K562 (cell line): ENCODE data around the gene GRID2IP. TPM values are rescaled to one million over a fixed set of nuclear protein-coding genes. Genes with fewer than 3 reads are reported as not detected.

Experiments
- CHD1 ChIP-seq: fragments of 200-600 bp; sonication (generic); IDR thresholded peaks from one replicate; pipeline ENCODE4 v1.6.1; 2012; ENCODE audit warnings: mild to moderate bottlenecking, moderate library complexity, low read length, inconsistent platforms
- DIDO1 ChIP-seq: fragments of 450-650 bp; IDR thresholded peaks from 2 replicates; pipeline ENCODE4 v1.6.1; 2016; ENCODE audit warnings: low read depth, missing biosample characterization, missing genetic modification characterization
- ETS2 ChIP-seq: IDR thresholded peaks from 2 replicates; pipeline ENCODE4 v1.6.1; 2016; ENCODE audit warnings: borderline replicate concordance, missing genetic modification characterization, mild to moderate bottlenecking, moderate library complexity, missing compliant biosample characterization; ENCODE audit not compliant: poor library complexity, severe bottlenecking
- GABPB1 ChIP-seq: sonication (generic); formaldehyde crosslinking; IDR thresholded peaks from 2 replicates; pipeline ENCODE4 v1.8.0; 2022; ENCODE audit warnings: mild to moderate bottlenecking, missing genetic modification reagents
- PRPF4 ChIP-seq: fragments of 200-400 bp; formaldehyde crosslinking; IDR thresholded peaks from one replicate; pipeline ENCODE4 v1.6.1; 2017; ENCODE audit warnings: low read length, low read depth, mild to moderate bottlenecking; ENCODE audit not compliant: insufficient read depth, poor library complexity, severe bottlenecking
- TGIF2 ChIP-seq: sonication (generic); formaldehyde crosslinking; IDR thresholded peaks from 2 replicates; pipeline ENCODE4 v1.8.1; 2022; ENCODE audit warnings: mild to moderate bottlenecking, missing genetic modification reagents, moderate library complexity
- polyA plus RNA-seq, 8 experiments: library from polyadenylated mRNA; depleted of rRNA in 4 of 8; stranded (reverse) in 5 of 8; unstranded in 3 of 8; fragments of >200 nt; fragmentation: Nextera tagmentation in 2 of 8; fragmentation: Illumina TruSeq in 1 of 8; extraction: Ambion mirVana in 2 of 8; extraction: Trizol in 1 of 8; gene quantifications; 2 replicates each; pipeline versions ENCODE4 v1.2.1 to v1.2.3, GENCODE V29; 2011 to 2014; ENCODE audit warnings: inconsistent platforms in 1 of 8, missing spikeins in 1 of 8
- total RNA-seq, 7 experiments: library from RNA; depleted of rRNA in 6 of 7; stranded (reverse); fragments of >200 nt in 6 of 7; fragmentation: Illumina TruSeq in 2 of 7; extraction: Trizol in 2 of 7; gene quantifications; 2 replicates each; pipeline versions ENCODE4 v1.2.1 to v1.2.3, GENCODE V29; 2011 to 2021; ENCODE audit warnings: low replicate concordance in 1 of 7
- TF ChIP-seq, protein P1 (sequence below): sonication (generic); formaldehyde crosslinking; IDR thresholded peaks from 2 replicates; pipeline ENCODE4 v1.8.1; 2023; ENCODE audit warnings: missing genetic modification reagents, mild to moderate bottlenecking, borderline replicate concordance

The GRID2IP gene
- total and polyA plus RNA-seq, 9 of the 15 experiments (the other 6 are each of a cell fraction or from before 2014, with no cell fraction given) = not detected

- TF ChIP-seq GABPB1 (CRISPR knock-in tag) = no peak
- TF ChIP-seq TGIF2 (CRISPR knock-in tag) = no peak
- TF ChIP-seq CHD1 = no peak
- no peak for TF ChIP-seq DIDO1 (tag)
- no peak for TF ChIP-seq PRPF4
- TF ChIP-seq ETS2 (tag) = no peak
- TF ChIP-seq, protein P1, sequence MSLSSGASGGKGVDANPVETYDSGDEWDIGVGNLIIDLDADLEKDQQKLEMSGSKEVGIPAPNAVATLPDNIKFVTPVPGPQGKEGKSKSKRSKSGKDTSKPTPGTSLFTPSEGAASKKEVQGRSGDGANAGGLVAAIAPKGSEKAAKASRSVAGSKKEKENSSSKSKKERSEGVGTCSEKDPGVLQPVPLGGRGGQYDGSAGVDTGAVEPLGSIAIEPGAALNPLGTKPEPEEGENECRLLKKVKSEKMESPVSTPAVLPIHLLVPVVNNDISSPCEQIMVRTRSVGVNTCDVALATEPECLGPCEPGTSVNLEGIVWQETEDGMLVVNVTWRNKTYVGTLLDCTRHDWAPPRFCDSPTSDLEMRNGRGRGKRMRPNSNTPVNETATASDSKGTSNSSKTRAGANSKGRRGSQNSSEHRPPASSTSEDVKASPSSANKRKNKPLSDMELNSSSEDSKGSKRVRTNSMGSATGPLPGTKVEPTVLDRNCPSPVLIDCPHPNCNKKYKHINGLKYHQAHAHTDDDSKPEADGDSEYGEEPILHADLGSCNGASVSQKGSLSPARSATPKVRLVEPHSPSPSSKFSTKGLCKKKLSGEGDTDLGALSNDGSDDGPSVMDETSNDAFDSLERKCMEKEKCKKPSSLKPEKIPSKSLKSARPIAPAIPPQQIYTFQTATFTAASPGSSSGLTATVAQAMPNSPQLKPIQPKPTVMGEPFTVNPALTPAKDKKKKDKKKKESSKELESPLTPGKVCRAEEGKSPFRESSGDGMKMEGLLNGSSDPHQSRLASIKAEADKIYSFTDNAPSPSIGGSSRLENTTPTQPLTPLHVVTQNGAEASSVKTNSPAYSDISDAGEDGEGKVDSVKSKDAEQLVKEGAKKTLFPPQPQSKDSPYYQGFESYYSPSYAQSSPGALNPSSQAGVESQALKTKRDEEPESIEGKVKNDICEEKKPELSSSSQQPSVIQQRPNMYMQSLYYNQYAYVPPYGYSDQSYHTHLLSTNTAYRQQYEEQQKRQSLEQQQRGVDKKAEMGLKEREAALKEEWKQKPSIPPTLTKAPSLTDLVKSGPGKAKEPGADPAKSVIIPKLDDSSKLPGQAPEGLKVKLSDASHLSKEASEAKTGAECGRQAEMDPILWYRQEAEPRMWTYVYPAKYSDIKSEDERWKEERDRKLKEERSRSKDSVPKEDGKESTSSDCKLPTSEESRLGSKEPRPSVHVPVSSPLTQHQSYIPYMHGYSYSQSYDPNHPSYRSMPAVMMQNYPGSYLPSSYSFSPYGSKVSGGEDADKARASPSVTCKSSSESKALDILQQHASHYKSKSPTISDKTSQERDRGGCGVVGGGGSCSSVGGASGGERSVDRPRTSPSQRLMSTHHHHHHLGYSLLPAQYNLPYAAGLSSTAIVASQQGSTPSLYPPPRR (CRISPR knock-in tag) = no peak
- TF ChIP-seq, all 486 proteins: peak for 0
These were observed 8.6 kb upstream of the GRID2IP start (continued) for GRCh38 chr7:6559896-6560295.
